Keratinocyte (primary cell): ENCODE results near the gene VPS11. TPM values are rescaled to one million over a fixed set of nuclear protein-coding genes. Genes with fewer than 3 reads are reported as not detected.
"Not testable (repeated sequence)": the region's sequence is repeated elsewhere in the genome, so short reads cannot be mapped to it uniquely, and the experiment has no call there.

Experiments
- DNase-seq: peaks from one replicate; pipeline ENCODE4 v3.0.0-alpha.2; 2011; ENCODE audit warnings: low read depth, missing footprints, low spot score
- FAIRE-seq: peaks from 2 replicates; lab custom pipeline; 2011; peaks lifted over from hg19 to GRCh38; lab: Jason Lieb, UNC
- H2AFZ ChIP-seq: 2 replicates; pipeline ENCODE4 v1.6.0; 2012; ENCODE audit warnings: low read length, control low read depth, inconsistent platforms; ENCODE audit not compliant: control insufficient read depth
- H3K27ac ChIP-seq: 2 replicates; pipeline ENCODE4 v1.5.1; 2011; ENCODE audit warnings: low read length; ENCODE audit not compliant: control insufficient read depth, insufficient read depth
- H3K27me3 ChIP-seq: 3 replicates; pipeline ENCODE4 v1.6.0; 2011; ENCODE audit warnings: low read length; ENCODE audit not compliant: control insufficient read depth, insufficient read depth; ENCODE audit errors: extremely low read depth
- H3K36me3 ChIP-seq, 2 experiments: 2 replicates in 1 of 2; 3 replicates in 1 of 2; pipeline ENCODE4 v1.5.1; 2011; ENCODE audit warnings: low read length in 2 of 2, mild to moderate bottlenecking in 1 of 2; ENCODE audit not compliant: control insufficient read depth in 2 of 2, insufficient read depth in 2 of 2; ENCODE audit errors: extremely low read depth in 1 of 2
- H3K4me1 ChIP-seq: 3 replicates; pipeline ENCODE4 v1.5.1; 2011; ENCODE audit warnings: low read length; ENCODE audit not compliant: control insufficient read depth, insufficient read depth; ENCODE audit errors: extremely low read depth
- H3K4me2 ChIP-seq: 3 replicates; pipeline ENCODE4 v1.6.0; 2011; ENCODE audit warnings: low read depth, low read length; ENCODE audit not compliant: control insufficient read depth, insufficient read depth; ENCODE audit errors: extremely low read depth
- H3K4me3 ChIP-seq, 3 experiments: fragments of 200-600 bp in 1 of 3; sonication (generic) in 1 of 3; 2 replicates in 2 of 3; 3 replicates in 1 of 3; pipeline ENCODE4 v1.5.1; 2011 to 2016; ENCODE audit warnings: low read length in 3 of 3, mild to moderate bottlenecking in 3 of 3, control low read depth in 2 of 3, inconsistent platforms in 1 of 3, low read depth in 1 of 3, mixed read lengths in 1 of 3, mixed run types in 1 of 3, moderate library complexity in 1 of 3; ENCODE audit not compliant: control insufficient read depth in 2 of 3, insufficient read depth in 2 of 3; ENCODE audit errors: extremely low read depth in 1 of 3
- H3K79me2 ChIP-seq: 2 replicates; pipeline ENCODE4 v1.6.0; 2012; ENCODE audit warnings: low read length; ENCODE audit not compliant: control insufficient read depth, insufficient read depth
- H3K9ac ChIP-seq: 3 replicates; pipeline ENCODE4 v1.6.0; 2011; ENCODE audit warnings: low read length; ENCODE audit not compliant: control insufficient read depth, insufficient read depth; ENCODE audit errors: extremely low read depth
- H3K9me1 ChIP-seq: 3 replicates; pipeline ENCODE4 v1.6.0; 2011; ENCODE audit warnings: low read length; ENCODE audit not compliant: control insufficient read depth, insufficient read depth; ENCODE audit errors: extremely low read depth
- H3K9me3 ChIP-seq: 2 replicates; pipeline ENCODE4 v1.5.1; 2012; ENCODE audit warnings: low read depth, low read length; ENCODE audit not compliant: control insufficient read depth
- H4K20me1 ChIP-seq: 3 replicates; pipeline ENCODE4 v1.6.0; 2011; ENCODE audit warnings: low read length; ENCODE audit not compliant: control insufficient read depth, insufficient read depth; ENCODE audit errors: extremely low read depth
- CTCF ChIP-seq, 3 experiments: IDR thresholded peaks in 1 of 3; conservative IDR thresholded peaks in 1 of 3; optimal IDR thresholded peaks in 1 of 3; 2 replicates in 2 of 3; 3 replicates in 1 of 3; pipeline versions ENCODE3 to v1.5.1; 2011; ENCODE audit warnings: low read length in 3 of 3, mild to moderate bottlenecking in 3 of 3, moderate library complexity in 2 of 3, control low read depth in 1 of 3, inconsistent platforms in 1 of 3; ENCODE audit not compliant: insufficient read depth in 2 of 3; ENCODE audit errors: extremely low read depth in 1 of 3
- EZH2 ChIP-seq: IDR thresholded peaks from one replicate; pipeline ENCODE4 v1.6.1; 2012; ENCODE audit warnings: inconsistent platforms, mild to moderate bottlenecking, low read length, moderate library complexity
- dilution Hi-C: fragments of 300-500 bp; cut with MboI; formaldehyde crosslinking; loops from one replicate; pipeline ENCODE4 v1.7.0; 2020; ENCODE audit warnings: low sequenced_read_pairs; ENCODE audit not compliant: extremely low pct_ligation_motif_present
- polyA plus RNA-seq, 5 experiments: library from polyadenylated mRNA; depleted of rRNA in 3 of 5; stranded (reverse) in 3 of 5; stranded (forward) in 1 of 5; unstranded in 1 of 5; fragments of >200 nt; gene quantifications; 1 replicate in 1 of 5; 2 replicates in 3 of 5; 3 replicates in 1 of 5; pipeline versions ENCODE4 v1.2.1 to v1.2.3, GENCODE V29; 2011 to 2012; ENCODE audit warnings: missing spikeins in 2 of 5, low read depth in 1 of 5, low replicate concordance in 1 of 5

The VPS11 gene
- polyA plus RNA-seq, 1 donor (not counting 4 experiments of a cell fraction or from before 2014, with no cell fraction given), result 12.1 TPM

GRCh38 chr11:119031912-119032280 is 35.7 kb upstream of the VPS11 start:
- Histone ChIP-seq H3K36me3 (peaks cover 9 to 13% of the 10 kb centered on the region in 2 experiments), H3K79me2 (peaks cover 9% of the 10 kb centered on the region), H4K20me1 (no peaks in the 10 kb centered on the region), H3K4me2 (no peak overlapping the region), H3K9ac (no peak overlapping the region), H3K4me1 (peaks cover 14% of the 10 kb centered on the region), H3K4me3 (no peak overlapping the region), H3K27ac (no peak overlapping the region), H3K9me3 (no peaks in the 10 kb centered on the region), H3K27me3 (no peaks in the 10 kb centered on the region), H2AFZ (no peak overlapping the region), H3K9me1 (no peaks in the 10 kb centered on the region)
- no peak for DNase-seq
- dilution Hi-C loops, result no loop called here
- TF ChIP-seq CTCF (optimal IDR thresholded peaks at IDR 0.05 in 1 of 3, IDR thresholded peaks at IDR 0.05 in 1 of 3, conservative IDR thresholded peaks at IDR 0.05 in 1 of 3; ENCODE audit: extremely low read depth in 1 of 3, insufficient read depth in 2 of 3, low read length in 3 of 3) (no peak), EZH2 (no peak)
- FAIRE-seq, result no peak

- DNase-seq, H3K36me3 ChIP-seq, H3K9me1 ChIP-seq, H3K27me3 ChIP-seq, H3K4me2 ChIP-seq, H3K27ac ChIP-seq, H3K4me3 ChIP-seq, H2AFZ ChIP-seq, FAIRE-seq, H3K9ac ChIP-seq, dilution Hi-C loops, H4K20me1 ChIP-seq, H3K79me2 ChIP-seq, H3K9me3 ChIP-seq: not testable (repeated sequence)
- peaks cover 14% of the 10 kb centered on the region for H3K4me1 ChIP-seq
These were observed 34.2 kb upstream of the VPS11 start for GRCh38 chr11:119033421-119033820.

- TF ChIP-seq EZH2 (no peak), CTCF (optimal IDR thresholded peaks at IDR 0.05 in 1 of 3, IDR thresholded peaks at IDR 0.05 in 1 of 3, conservative IDR thresholded peaks at IDR 0.05 in 1 of 3; ENCODE audit: extremely low read depth in 1 of 3, insufficient read depth in 2 of 3, low read length in 3 of 3) (no peak)
- Histone ChIP-seq H3K4me1 (peaks cover 2% of the 10 kb centered on the region), H3K4me3 (no peak overlapping the region), H3K79me2 (peaks cover 2% of the 10 kb centered on the region), H3K36me3 (no peaks in the 10 kb centered on the region), H2AFZ (no peak overlapping the region), H3K9me3 (no peaks in the 10 kb centered on the region), H3K27me3 (no peaks in the 10 kb centered on the region), H4K20me1 (no peaks in the 10 kb centered on the region), H3K9ac (no peak overlapping the region), H3K4me2 (no peak overlapping the region), H3K27ac (no peak overlapping the region), H3K9me1 (no peaks in the 10 kb centered on the region)
- dilution Hi-C loops, result no loop called here
- no peak for DNase-seq
- FAIRE-seq, result no peak
These were observed 32.8 kb upstream of the VPS11 start for GRCh38 chr11:119034813-119035212.
